Germinal center (tissue), 1 donor: ENCODE results near the gene BDP1.
"Not testable (repeated sequence)": the region's sequence is repeated elsewhere in the genome, so short reads cannot be mapped to it uniquely, and the experiment has no call there.

ENCODE experiments used
- DNase-seq: peaks from one replicate; pipeline ENCODE4 v3.0.0; 2012; ENCODE audit warnings: mixed read lengths, low spot score

BDP1 gene

GRCh38 chr5:71455427-71456361, at the start of gene BDP1:
BDP1 (plus strand) TSS chr5:71455651; CDS start chr5:71455878, 227 bp downstream.
- peak; percentile 91 for DNase-seq

- not testable (repeated sequence) for DNase-seq
Measured at GRCh38 chr5:71410088-71410487, 45.4 kb upstream of the BDP1 start.

GRCh38 chr5:71415626-71416025, 39.8 kb upstream of the BDP1 start:
- DNase-seq, result not testable (repeated sequence)

- DNase-seq, result not testable (repeated sequence)
Measured at GRCh38 chr5:71418026-71418425, 37.4 kb upstream of the BDP1 start.

GRCh38 chr5:71421278-71421677, 34.2 kb upstream of the BDP1 start:
- not testable (repeated sequence) for DNase-seq

GRCh38 chr5:71423896-71424295, 31.6 kb upstream of the BDP1 start:
- DNase-seq, result not testable (repeated sequence)

- DNase-seq, result not testable (repeated sequence)
Measured at GRCh38 chr5:71426686-71427474, 28.6 kb upstream of the BDP1 start.

- DNase-seq, result not testable (repeated sequence)
Measured at GRCh38 chr5:71432410-71432809, 23.0 kb upstream of the BDP1 start.

GRCh38 chr5:71434825-71435224, 20.6 kb upstream of the BDP1 start:
- DNase-seq, result not testable (repeated sequence)

GRCh38 chr5:71441564-71441963, 13.9 kb upstream of the BDP1 start:
- not testable (repeated sequence) for DNase-seq

- DNase-seq, result not testable (repeated sequence)
Measured at GRCh38 chr5:71443891-71444290, 11.6 kb upstream of the BDP1 start.

GRCh38 chr5:71445015-71445414, 10.4 kb upstream of the BDP1 start:
- not testable (repeated sequence) for DNase-seq

- DNase-seq, result not testable (repeated sequence)
Measured at GRCh38 chr5:71445523-71446152, 9.8 kb upstream of the BDP1 start.

GRCh38 chr5:71446540-71447216, 8.8 kb upstream of the BDP1 start:
- not testable (repeated sequence) for DNase-seq

- DNase-seq, result not testable (repeated sequence)
Measured at GRCh38 chr5:71447218-71447808, 8.1 kb upstream of the BDP1 start.

- no peak for DNase-seq
Measured at GRCh38 chr5:71452876-71453275, 2.6 kb upstream of the BDP1 start.

GRCh38 chr5:71454913-71455312, 538 bp upstream of the BDP1 start:
- DNase-seq, result no peak

- no peak for DNase-seq
Measured at GRCh38 chr5:71456362-71456743, 902 bp downstream of the BDP1 start.

- DNase-seq, result no peak
Measured at GRCh38 chr5:71457106-71457505, 1.7 kb downstream of the BDP1 start.

- no peak for DNase-seq
Measured at GRCh38 chr5:71460693-71461092, 5.2 kb downstream of the BDP1 start.

GRCh38 chr5:71461360-71461759, 5.9 kb downstream of the BDP1 start:
- DNase-seq, result no peak
